SU-DHL-6 (cell line): ENCODE measurements around the gene NT5DC1.

Experiments
- H2AFZ ChIP-seq: fragments of 200-600 bp; sonication (generic); 2 replicates; pipeline ENCODE4 v1.6.1; 2014; ENCODE audit warnings: low read depth, mild to moderate bottlenecking, moderate library complexity, mixed read lengths, antibody characterized with exemption, low read length; ENCODE audit not compliant: severe bottlenecking
- H3F3A ChIP-seq: fragments of 200-600 bp; shearing (Covaris generic); 2 replicates; pipeline ENCODE4 v1.6.0; 2016; ENCODE audit warnings: antibody characterized with exemption, mild to moderate bottlenecking; ENCODE audit not compliant: insufficient read depth
- H3K27ac ChIP-seq: fragments of 200-600 bp; sonication (generic); 2 replicates; pipeline ENCODE4 v1.5.1; 2016; ENCODE audit warnings: low read depth, mild to moderate bottlenecking, low read length, moderate library complexity, mixed read lengths
- H3K27me3 ChIP-seq: fragments of 200-600 bp; sonication (generic), shearing (Covaris generic); 2 replicates; pipeline ENCODE4 v1.6.0; 2014; ENCODE audit warnings: mild to moderate bottlenecking, low read length
- H3K36me3 ChIP-seq: fragments of 200-600 bp; sonication (generic); 2 replicates; pipeline ENCODE4 v1.6.1; 2014; ENCODE audit warnings: mild to moderate bottlenecking, low read length, mixed read lengths
- H3K4me2 ChIP-seq: fragments of 300-600, 200-600 bp; shearing (Covaris generic), sonication (generic); 2 replicates; pipeline ENCODE4 v1.6.0; 2014; ENCODE audit warnings: low read length, low read depth, mild to moderate bottlenecking; ENCODE audit not compliant: poor library complexity, severe bottlenecking
- H3K4me3 ChIP-seq: fragments of 200-600 bp; sonication (generic); 2 replicates; pipeline ENCODE4 v1.5.1; 2014; ENCODE audit warnings: antibody characterized with exemption, low read length, mild to moderate bottlenecking, mixed read lengths; ENCODE audit not compliant: insufficient read depth, poor library complexity, severe bottlenecking
- H3K79me2 ChIP-seq: fragments of 200-600 bp; sonication (generic); 2 replicates; pipeline ENCODE4 v1.6.1; 2014; ENCODE audit warnings: mild to moderate bottlenecking, low read length, moderate library complexity; ENCODE audit not compliant: insufficient read depth
- H3K9ac ChIP-seq: fragments of 200-600 bp; sonication (generic); 2 replicates; pipeline ENCODE4 v1.7.0; 2014; ENCODE audit warnings: mild to moderate bottlenecking, low read length
- H3K9me2 ChIP-seq: fragments of 200-600 bp; sonication (generic); replicated peaks from 2 replicates; pipeline ENCODE4 v1.6.1; 2014; ENCODE audit warnings: low read length; ENCODE audit not compliant: insufficient read depth
- H3K9me3 ChIP-seq: fragments of 200-600 bp; sonication (generic); 2 replicates; pipeline ENCODE4 v1.6.1; 2014; ENCODE audit warnings: low read length, mixed read lengths; ENCODE audit not compliant: insufficient read depth
- H4K20me1 ChIP-seq: fragments of 200-600 bp; sonication (generic); 2 replicates; pipeline ENCODE4 v1.6.1; 2014; ENCODE audit warnings: low read depth, mild to moderate bottlenecking, antibody characterized with exemption, low read length, moderate library complexity, mixed read lengths
- CTCF ChIP-seq: fragments of 200-600 bp; sonication (generic); IDR thresholded peaks from one replicate; pipeline ENCODE4 v1.5.1; 2017; ENCODE audit warnings: antibody characterized with exemption, mild to moderate bottlenecking, low read length, moderate library complexity; ENCODE audit not compliant: insufficient read depth, poor library complexity, severe bottlenecking
- EZH2phosphoT487 ChIP-seq: fragments of 200-600 bp; sonication (generic), shearing (Covaris generic); conservative IDR thresholded peaks from 2 replicates; pipeline ENCODE4 v1.6.1; 2018; ENCODE audit warnings: mild to moderate bottlenecking, antibody characterized with exemption, low read length, moderate library complexity, mixed read lengths

The NT5DC1 gene

DNA sequence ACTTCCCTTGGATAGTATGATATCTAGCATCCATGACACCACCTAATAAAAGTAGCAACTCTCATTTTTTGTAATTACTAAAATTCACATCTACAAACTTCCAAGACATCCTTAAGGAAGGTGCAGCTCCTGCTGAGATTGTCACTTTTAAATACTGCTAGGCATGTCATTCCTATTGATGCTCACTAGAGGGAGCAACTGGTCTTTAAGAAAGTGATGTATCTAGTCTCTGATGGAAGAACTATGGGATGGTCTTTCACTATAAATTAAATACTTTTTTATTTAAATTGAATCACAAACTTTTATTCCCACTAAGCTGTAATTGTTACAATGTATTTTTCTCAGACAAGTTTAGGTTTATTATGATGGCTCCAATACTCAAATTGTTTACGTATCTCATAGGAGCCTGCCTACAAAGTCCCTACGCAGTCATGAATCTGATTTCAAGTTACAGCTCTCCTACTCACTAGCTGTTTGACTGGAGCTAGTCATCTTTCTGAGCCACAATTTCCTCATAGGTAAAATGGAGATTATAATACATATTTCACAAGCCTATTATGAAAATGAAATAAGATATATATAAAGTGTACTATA lies 187.1 kb downstream of the NT5DC1 start:
- Histone ChIP-seq H3K9me2 (no peaks in the 10 kb centered on the region), H3K27me3 (no peaks in the 10 kb centered on the region), H3F3A (no peaks in the 10 kb centered on the region), H3K36me3 (no peaks in the 10 kb centered on the region), H3K4me2 (no peak overlapping the region), H3K9ac (no peak overlapping the region), H3K79me2 (no peaks in the 10 kb centered on the region), H3K27ac (no peak overlapping the region), H3K4me3 (no peak overlapping the region), H2AFZ (no peak overlapping the region), H3K9me3 (no peaks in the 10 kb centered on the region), H4K20me1 (no peaks in the 10 kb centered on the region)
- TF ChIP-seq EZH2phosphoT487, result no peak
- TF ChIP-seq CTCF, result peak; percentile 70

GRCh38 chr6:116289876-116290275 lies 189.2 kb downstream of the NT5DC1 start:
- Histone ChIP-seq H3K9me3 (no peaks in the 10 kb centered on the region), H3F3A (no peaks in the 10 kb centered on the region), H3K4me2 (no peak overlapping the region), H3K9me2 (no peaks in the 10 kb centered on the region), H3K79me2 (no peaks in the 10 kb centered on the region), H2AFZ (no peak overlapping the region), H3K27me3 (no peaks in the 10 kb centered on the region), H3K9ac (no peak overlapping the region), H3K4me3 (no peak overlapping the region), H4K20me1 (no peaks in the 10 kb centered on the region), H3K27ac (no peak overlapping the region), H3K36me3 (no peaks in the 10 kb centered on the region)
- no peak for TF ChIP-seq CTCF
- no peak for TF ChIP-seq EZH2phosphoT487

DNA sequence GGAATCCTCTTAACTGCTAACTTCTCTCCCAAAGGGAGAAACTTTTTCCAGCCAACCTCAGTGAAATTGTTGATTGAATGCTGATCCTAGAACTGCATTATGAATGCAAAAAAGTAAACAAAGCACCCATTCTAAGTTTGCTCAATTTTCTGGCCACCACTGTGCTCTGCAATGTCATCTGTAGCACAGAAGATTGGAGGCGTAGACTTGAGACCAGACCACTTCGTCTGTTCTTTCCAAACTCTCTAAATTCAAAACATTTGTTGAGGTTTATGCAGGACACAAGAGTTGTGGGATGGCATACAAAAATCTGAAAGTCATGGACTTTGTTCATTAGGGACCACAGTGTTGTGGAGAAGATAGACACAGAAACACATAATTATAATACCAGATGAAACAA lies 190.1 kb downstream of the NT5DC1 start:
- Histone ChIP-seq H3K4me3 (no peak overlapping the region), H3K79me2 (no peaks in the 10 kb centered on the region), H4K20me1 (no peaks in the 10 kb centered on the region), H3K9ac (no peak overlapping the region), H3K27me3 (no peaks in the 10 kb centered on the region), H3K36me3 (no peaks in the 10 kb centered on the region), H3K27ac (no peak overlapping the region), H3K9me2 (no peaks in the 10 kb centered on the region), H2AFZ (no peak overlapping the region), H3K9me3 (no peaks in the 10 kb centered on the region), H3F3A (no peaks in the 10 kb centered on the region), H3K4me2 (no peak overlapping the region)
- no peak for TF ChIP-seq EZH2phosphoT487
- no peak for TF ChIP-seq CTCF
